K562 (cell line): Measurements from ENCODE around the gene DBNDD1. TPM values are rescaled to one million over a fixed set of nuclear protein-coding genes. Genes with fewer than 3 reads are reported as not detected.
A peak's percentile ranks its signal among the peaks of the same experiment; 100 is the strongest.

Experiments
- ATAC-seq: fragments of 200-7000 bp; cut with Tn5 transposase; 3 replicates; pipeline ENCODE4 v1.9.1; 2020; ENCODE audit warnings: moderate library complexity
- BruUV-seq: library from RNA; stranded (reverse); fragments of 400-500 nt; replicated peaks from 2 replicates; lab custom pipeline; 2021; lab: Mats Ljungman, UMichigan
- CTCF ChIA-PET: fragments of 300-600 bp; formaldehyde crosslinking; extraction: SDS; loops from one replicate; lab custom pipeline; 2021; ENCODE audit warnings: low intra/inter-chr PET ratio; lab: Yijun Ruan, JAX
- POLR2A ChIA-PET: fragments of 300-600, 350-650 bp; sonication (Branson Sonifier 250); formaldehyde crosslinking; extraction: SDS; loops from one replicate; lab custom pipeline; 2021; ENCODE audit warnings: antibody characterized with exemption, inconsistent platforms; lab: Yijun Ruan, JAX
- DNase-seq, 4 experiments: peaks; one replicate each; pipeline versions ENCODE4 v3.0.0 to v3.0.0-alpha.2; 2011 to 2018; ENCODE audit warnings: low spot score in 3 of 4, mixed read lengths in 3 of 4; ENCODE audit errors: extremely low read depth in 1 of 4
- FAIRE-seq: peaks from 2 replicates; lab custom pipeline; 2011; peaks lifted over from hg19 to GRCh38; lab: Jason Lieb, UNC
- H2AFZ ChIP-seq: 2 replicates; pipeline ENCODE4 v1.6.0; 2011; ENCODE audit warnings: low read depth, low read length, control low read depth, inconsistent platforms
- H3K27ac ChIP-seq: fragments of 200-600 bp; 3 replicates; pipeline ENCODE4 v1.8.0; 2011; ENCODE audit warnings: low read depth, mild to moderate bottlenecking, control low read depth, inconsistent platforms, low read length, moderate library complexity, mixed read lengths; ENCODE audit errors: extremely low read depth
- H3K27me3 ChIP-seq, 2 experiments: fragments of 300-600 bp in 1 of 2; 2 replicates in 1 of 2; 3 replicates in 1 of 2; pipeline versions ENCODE4 v1.6.0 to v1.8.0; 2011; ENCODE audit warnings: inconsistent platforms in 2 of 2, low read length in 2 of 2, mild to moderate bottlenecking in 1 of 2, mixed read lengths in 1 of 2, moderate library complexity in 1 of 2; ENCODE audit not compliant: control insufficient read depth in 2 of 2, insufficient read depth in 2 of 2
- H3K36me3 ChIP-seq: fragments of 300-600 bp; 3 replicates; pipeline ENCODE4 v1.8.0; 2011; ENCODE audit warnings: mild to moderate bottlenecking, low read length, inconsistent platforms; ENCODE audit not compliant: control insufficient read depth, insufficient read depth
- H3K4me1 ChIP-seq, 2 experiments: fragments of 200-600 bp in 1 of 2; replicated peaks in 1 of 2; 2 replicates in 1 of 2; 3 replicates in 1 of 2; pipeline versions ENCODE4 v1.5.1 to v1.8.0; 2011; ENCODE audit warnings: inconsistent platforms in 2 of 2, low read length in 2 of 2, mild to moderate bottlenecking in 1 of 2, mixed read lengths in 1 of 2, moderate library complexity in 1 of 2; ENCODE audit not compliant: control insufficient read depth in 2 of 2, insufficient read depth in 2 of 2
- H3K4me2 ChIP-seq: 2 replicates; pipeline ENCODE4 v1.6.1; 2011; ENCODE audit warnings: low read length, control low read depth, inconsistent platforms, mixed read lengths; ENCODE audit not compliant: insufficient read depth
- H3K4me3 ChIP-seq: fragments of 200-600 bp; sonication (generic), shearing (Covaris generic); 2 replicates; pipeline ENCODE4 v1.5.1; 2016; ENCODE audit warnings: control low read depth, inconsistent platforms
- H3K79me2 ChIP-seq: fragments of 200-600 bp; 3 replicates; pipeline ENCODE4 v1.8.0; 2011; ENCODE audit warnings: low read length, inconsistent platforms; ENCODE audit not compliant: control insufficient read depth, insufficient read depth
- H3K9ac ChIP-seq, 2 experiments: 2 replicates each; pipeline versions ENCODE4 v1.6.0 to v1.6.1; 2011; ENCODE audit warnings: low read depth in 2 of 2, low read length in 2 of 2, control low read depth in 1 of 2, inconsistent platforms in 1 of 2, mild to moderate bottlenecking in 1 of 2, mixed read lengths in 1 of 2; ENCODE audit not compliant: insufficient read depth in 1 of 2
- H3K9me1 ChIP-seq: one replicate; pipeline ENCODE4 v1.6.0; 2011; ENCODE audit warnings: inconsistent platforms, mild to moderate bottlenecking, low read length, moderate library complexity; ENCODE audit not compliant: control insufficient read depth, insufficient read depth
- H3K9me3 ChIP-seq: replicated peaks from 2 replicates; pipeline ENCODE4 v1.5.1; 2011; ENCODE audit warnings: low read depth, low read length, inconsistent platforms; ENCODE audit not compliant: control insufficient read depth, insufficient read depth
- H4K20me1 ChIP-seq: replicated peaks from 2 replicates; pipeline ENCODE4 v1.6.1; 2011; ENCODE audit warnings: low read length, inconsistent platforms, mixed read lengths; ENCODE audit not compliant: control insufficient read depth, insufficient read depth
- AFF4 ChIP-seq: sonication (generic); formaldehyde crosslinking; IDR thresholded peaks from 2 replicates; pipeline ENCODE4 v1.8.0; 2023; ENCODE audit warnings: mild to moderate bottlenecking, missing genetic modification reagents
- BRD9 ChIP-seq: fragments of 450-650 bp; IDR thresholded peaks from 2 replicates; pipeline ENCODE4 v1.6.1; 2018; ENCODE audit warnings: low read depth; ENCODE audit not compliant: partially characterized antibody
- CREB5 ChIP-seq: fragments of 250-450 bp; sonication (Bioruptor Pico); IDR thresholded peaks from 2 replicates; pipeline ENCODE4 v1.5.0; 2020; ENCODE audit warnings: mild to moderate bottlenecking
- MNT ChIP-seq, 2 experiments: fragments of 450-650 bp; conservative IDR thresholded peaks; 2 replicates each; pipeline ENCODE4 v1.6.1; 2017; ENCODE audit warnings: mild to moderate bottlenecking in 2 of 2, moderate library complexity in 2 of 2
- NCOA1 ChIP-seq: fragments of 450-650 bp; IDR thresholded peaks from 2 replicates; pipeline ENCODE4 v1.6.1; 2016; ENCODE audit warnings: low read depth
- TOE1 ChIP-seq, 2 experiments: fragments of 450-650 bp in 1 of 2; sonication (generic) in 1 of 2; formaldehyde crosslinking in 1 of 2; IDR thresholded peaks; 2 replicates each; pipeline versions ENCODE4 v1.7.1 to v1.8.0; 2016 to 2022; ENCODE audit warnings: borderline replicate concordance in 2 of 2, mild to moderate bottlenecking in 2 of 2, antibody characterized with exemption in 1 of 2, inconsistent platforms in 1 of 2, low read depth in 1 of 2, missing genetic modification reagents in 1 of 2, moderate library complexity in 1 of 2
- ZFP30 ChIP-seq: fragments of 250-450 bp; sonication (Bioruptor Pico); IDR thresholded peaks from 2 replicates; pipeline ENCODE4 v1.8.0; 2022; ENCODE audit warnings: moderate library complexity, mild to moderate bottlenecking, inconsistent platforms, borderline replicate concordance
- WGBS: fragments of 100-300 bp; shearing (Covaris generic); methylation state at CpG from one replicate; pipeline ENCODE4 v1.1.6; 2016; ENCODE audit warnings: low coverage, mixed read lengths; ENCODE audit not compliant: insufficient coverage; ENCODE audit errors: missing lambda C conversion rate; 5-methylcytosine and 5-hydroxymethylcytosine counted together
- in situ Hi-C: fragments of 300-500 bp; cut with MboI; formaldehyde crosslinking; loops from 4 replicates; pipeline ENCODE4 v1.15.0; 2018; ENCODE audit warnings: inconsistent platforms, mixed read lengths
- intact Hi-C: fragments of 100-400 bp; cut with micrococcal nuclease; formaldehyde crosslinking; loops from 2 replicates; pipeline ENCODE4 v1.14.2; 2022
- polyA plus RNA-seq, 8 experiments: library from polyadenylated mRNA; depleted of rRNA in 4 of 8; stranded (reverse) in 5 of 8; unstranded in 3 of 8; fragments of >200 nt; fragmentation: Nextera tagmentation in 2 of 8; fragmentation: Illumina TruSeq in 1 of 8; extraction: Ambion mirVana in 2 of 8; extraction: Trizol in 1 of 8; gene quantifications; 2 replicates each; pipeline versions ENCODE4 v1.2.1 to v1.2.3, GENCODE V29; 2011 to 2014; ENCODE audit warnings: inconsistent platforms in 1 of 8, missing spikeins in 1 of 8
- total RNA-seq, 7 experiments: library from RNA; depleted of rRNA in 6 of 7; stranded (reverse); fragments of >200 nt in 6 of 7; fragmentation: Illumina TruSeq in 2 of 7; extraction: Trizol in 2 of 7; gene quantifications; 2 replicates each; pipeline versions ENCODE4 v1.2.1 to v1.2.3, GENCODE V29; 2011 to 2021; ENCODE audit warnings: low replicate concordance in 1 of 7

DBNDD1 gene
- total and polyA plus RNA-seq, 9 of the 15 experiments (the other 6 are each of a cell fraction or from before 2014, with no cell fraction given), result 0.55 to 13.0 (median 5.8) TPM

GRCh38 chr16:90031931-90032673 lies 12.8 kb upstream of the DBNDD1 start (continued):
- TF ChIP-seq CREB5 (CRISPR knock-in tag) (no peak), NCOA1 (no peak), BRD9 (no peak), MNT (conservative IDR thresholded peaks at IDR 0.05) (no peak)
- TF ChIP-seq, all 486 proteins: peak for 36

GRCh38 chr16:90031186-90031930 lies 12.1 kb upstream of the DBNDD1 start:
- CTCF ChIA-PET, result no interaction called here
- H3K27me3 ChIP-seq, result no peaks in the 10 kb centered on the region; a peak in 1 of 5 replicates
- no peak for TF ChIP-seq TOE1 (IDR thresholded peaks at IDR 0.05; ENCODE audit: borderline replicate concordance)
- no peak for TF ChIP-seq TOE1 (CRISPR knock-in tag; IDR thresholded peaks at IDR 0.05; ENCODE audit: borderline replicate concordance, low read depth)
- no peak for TF ChIP-seq ZFP30 (CRISPR knock-in tag)
- TF ChIP-seq AFF4, result 0 out of 2 replicates have a peak, but pooled peaks have one; percentile 35
- TF ChIP-seq, all 486 proteins: peak for 1
- in situ Hi-C loops (no loop called here), intact Hi-C loops (no loop called here)
- WGBS, result 89% methylated on average over 14 of the region's 19 CpGs
- no peaks in the 10 kb centered on the region for H3K9me3 ChIP-seq
- H3K9ac ChIP-seq, result no peak overlapping the region
- peaks cover 0 to 3% of the 10 kb centered on the region in 2 experiments; a peak in 1 of 5 replicates for H3K4me1 ChIP-seq
- H3K36me3 ChIP-seq, result peaks cover 55% of the 10 kb centered on the region; the same call in 2 of the 3 replicates
- DNase-seq, result no peak
- H3K9me1 ChIP-seq, result peaks cover 5% of the 10 kb centered on the region
- POLR2A ChIA-PET, result interaction anchor here (0.6 to 1.3 kb wide), 2 partner anchors 24 to 59 kb away, joined by 3 read pairs; no protein-coding TSS in a partner anchor
- FAIRE-seq, result no peak
- H2AFZ ChIP-seq, result no peak overlapping the region
- no peak overlapping the region; the same call in 2 of the 3 replicates for H3K27ac ChIP-seq
- no peak overlapping the region for H3K4me3 ChIP-seq
- peaks cover 12% of the 10 kb centered on the region for H4K20me1 ChIP-seq
- no peak overlapping the region for H3K4me2 ChIP-seq
- ATAC-seq, result no peak
- no TSS peak for BruUV-seq
- no peaks in the 10 kb centered on the region for H3K79me2 ChIP-seq
